ENCODE results near the gene DDX51.

- no peak for TF ChIP-seq TAF1 (IDR thresholded peaks at IDR 0.05; ENCODE audit: low read depth, low read length)
- no peak for TF ChIP-seq POLR2A (IDR thresholded peaks at IDR 0.05; ENCODE audit: low read depth, low read length)
- no peak for TF ChIP-seq POLR2AphosphoS5 (IDR thresholded peaks at IDR 0.05; ENCODE audit: low read depth, low read length)
- TF ChIP-seq POU2F2 (IDR thresholded peaks at IDR 0.05; ENCODE audit: low read depth, low read length) = no peak
These were observed 34.4 kb downstream of the DDX51 start for GRCh38 chr12:132109741-132110140.

Measured in GM12891 (cell line).